ENCODE measurements around the gene ESRRB.
"Not testable (repeated sequence)": the region's sequence is repeated elsewhere in the genome, so short reads cannot be mapped to it uniquely, and the experiment has no call there.

ESRRB gene

DNA sequence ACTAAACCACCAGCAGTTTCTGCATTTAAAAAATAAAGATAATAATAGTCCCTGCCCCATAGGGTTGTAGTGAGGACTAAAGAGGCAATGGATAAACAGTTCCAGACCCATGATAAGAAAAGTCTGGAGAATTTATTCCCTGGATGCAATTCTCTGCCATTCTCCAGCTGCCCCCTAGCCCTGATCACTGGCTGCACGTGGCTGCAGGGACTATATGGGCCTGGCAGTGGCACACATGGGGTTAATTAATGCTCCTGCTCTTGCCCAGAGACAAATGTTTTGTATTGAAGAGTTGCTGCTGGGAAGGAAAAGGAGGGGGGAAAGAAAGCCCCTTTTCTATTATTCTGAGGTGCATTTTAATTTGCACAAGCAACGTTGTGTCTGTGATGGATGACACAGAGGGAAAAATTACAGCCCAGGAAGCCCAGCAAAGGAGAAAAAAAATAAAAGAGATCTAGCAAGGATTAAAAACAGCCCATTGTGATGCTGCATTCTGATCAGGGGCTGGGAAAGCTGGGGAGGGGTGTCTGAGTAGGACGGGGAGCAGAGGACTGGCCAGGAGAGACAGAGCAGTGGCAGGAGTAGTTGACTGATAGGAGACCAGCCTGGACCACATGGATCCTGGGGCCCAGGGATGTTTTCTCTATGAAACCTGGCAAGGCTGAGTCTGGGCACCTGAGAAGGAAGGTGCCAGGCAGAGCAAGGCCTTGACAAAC lies 149.3 kb downstream of the ESRRB start:
- TF ChIP-seq, protein P1, sequence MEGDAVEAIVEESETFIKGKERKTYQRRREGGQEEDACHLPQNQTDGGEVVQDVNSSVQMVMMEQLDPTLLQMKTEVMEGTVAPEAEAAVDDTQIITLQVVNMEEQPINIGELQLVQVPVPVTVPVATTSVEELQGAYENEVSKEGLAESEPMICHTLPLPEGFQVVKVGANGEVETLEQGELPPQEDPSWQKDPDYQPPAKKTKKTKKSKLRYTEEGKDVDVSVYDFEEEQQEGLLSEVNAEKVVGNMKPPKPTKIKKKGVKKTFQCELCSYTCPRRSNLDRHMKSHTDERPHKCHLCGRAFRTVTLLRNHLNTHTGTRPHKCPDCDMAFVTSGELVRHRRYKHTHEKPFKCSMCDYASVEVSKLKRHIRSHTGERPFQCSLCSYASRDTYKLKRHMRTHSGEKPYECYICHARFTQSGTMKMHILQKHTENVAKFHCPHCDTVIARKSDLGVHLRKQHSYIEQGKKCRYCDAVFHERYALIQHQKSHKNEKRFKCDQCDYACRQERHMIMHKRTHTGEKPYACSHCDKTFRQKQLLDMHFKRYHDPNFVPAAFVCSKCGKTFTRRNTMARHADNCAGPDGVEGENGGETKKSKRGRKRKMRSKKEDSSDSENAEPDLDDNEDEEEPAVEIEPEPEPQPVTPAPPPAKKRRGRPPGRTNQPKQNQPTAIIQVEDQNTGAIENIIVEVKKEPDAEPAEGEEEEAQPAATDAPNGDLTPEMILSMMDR (IDR thresholded peaks at IDR 0.05; ENCODE audit: extremely low read depth, missing control alignments), result no peak
- DNase-seq (ENCODE audit: low spot score), result no peak

DNA sequence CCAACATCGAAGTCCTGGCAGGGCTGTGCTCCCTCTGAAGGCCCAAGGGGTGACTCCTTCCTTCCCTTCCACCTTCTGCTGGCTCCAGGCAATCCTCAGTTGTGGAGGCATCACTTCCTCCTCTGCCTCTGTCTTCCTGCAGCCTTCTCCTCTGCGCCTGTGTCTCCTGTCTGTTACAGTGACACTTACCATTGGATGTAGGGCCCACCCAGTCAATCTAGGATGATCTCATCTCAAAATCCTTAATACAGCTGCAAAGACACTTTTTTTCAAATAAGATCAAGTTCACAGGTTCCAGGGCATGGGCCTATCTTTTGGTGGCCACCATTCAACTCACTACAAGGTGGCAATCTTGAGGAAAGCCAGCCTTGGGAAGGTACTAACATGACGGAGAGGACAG lies 155.1 kb downstream of the ESRRB start:
- TF ChIP-seq, protein P1 (IDR thresholded peaks at IDR 0.05; ENCODE audit: extremely low read depth, missing control alignments), result no peak
- DNase-seq (ENCODE audit: low spot score), result no peak

DNA sequence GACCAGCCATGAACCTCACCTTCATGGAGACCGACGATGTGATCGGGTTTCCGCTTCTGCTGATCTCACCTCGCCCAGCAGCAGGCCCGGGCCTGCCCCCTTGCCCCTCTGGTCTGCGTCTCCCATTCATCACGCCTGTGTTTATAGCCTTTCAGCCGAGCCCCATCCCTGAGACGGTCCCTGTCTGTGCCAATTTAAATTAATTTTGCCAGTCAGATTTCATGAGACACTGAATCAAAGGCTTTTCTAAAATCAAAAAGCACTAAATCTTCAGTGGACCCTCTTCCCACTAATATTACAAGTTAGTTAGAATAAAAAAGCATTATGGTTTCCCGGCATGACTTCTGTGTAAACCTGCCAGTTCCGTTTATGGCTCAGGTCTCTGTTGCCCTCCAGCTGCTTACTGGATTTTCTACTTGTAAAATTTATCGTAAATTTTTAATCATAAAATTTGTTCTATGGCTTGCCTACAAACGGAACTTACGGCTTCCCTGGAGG lies 155.9 kb downstream of the ESRRB start:
- DNase-seq (ENCODE audit: low spot score), result no peak
- TF ChIP-seq, protein P1 (IDR thresholded peaks at IDR 0.05; ENCODE audit: extremely low read depth, missing control alignments), result no peak

GRCh38 chr14:76536636-76537035 lies 160.7 kb downstream of the ESRRB start:
- DNase-seq (ENCODE audit: low spot score), result not testable (repeated sequence)

DNA sequence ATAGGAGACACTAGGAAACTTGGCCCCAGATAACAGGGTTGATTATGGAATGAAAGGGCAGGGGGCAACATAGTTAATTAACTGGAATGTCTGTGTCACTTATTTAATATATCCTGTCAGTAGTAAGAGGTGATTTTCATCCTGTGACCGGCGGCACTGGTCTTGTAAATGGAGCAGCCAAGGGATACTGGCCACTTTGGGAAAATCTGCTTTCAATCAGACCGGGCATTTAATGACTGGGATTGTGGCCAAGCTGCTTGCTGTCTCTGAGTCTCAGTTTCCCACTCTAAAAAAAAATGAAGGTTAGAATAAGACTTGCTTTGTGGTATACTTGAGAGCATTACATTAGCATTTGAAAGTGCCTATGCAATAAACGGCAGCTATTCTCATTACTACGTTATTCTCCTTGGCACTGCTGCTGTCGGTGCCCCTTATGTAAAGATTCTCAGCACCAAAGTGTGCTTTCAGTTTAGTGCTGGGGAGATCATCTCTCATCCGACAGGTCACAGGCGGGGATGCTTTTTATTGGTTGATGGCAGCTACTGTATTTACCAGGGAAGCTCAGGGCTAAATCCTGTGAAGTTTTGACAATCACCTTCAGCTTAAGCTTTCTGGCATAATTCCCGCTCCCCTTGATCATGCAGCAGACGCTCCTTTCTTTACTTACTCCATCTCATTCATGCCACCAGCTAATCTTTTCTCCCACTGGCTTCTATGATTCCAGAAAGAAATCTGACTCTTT lies 162.1 kb downstream of the ESRRB start:
- TF ChIP-seq, protein P1 (IDR thresholded peaks at IDR 0.05; ENCODE audit: extremely low read depth, missing control alignments), result no peak
- no peak for DNase-seq (ENCODE audit: low spot score)

- TF ChIP-seq, protein P1 (IDR thresholded peaks at IDR 0.05; ENCODE audit: extremely low read depth, missing control alignments), result no peak
- no peak for DNase-seq (ENCODE audit: low spot score)
Observed at GRCh38 chr14:76538648-76539008, 162.7 kb downstream of the ESRRB start.

- DNase-seq (ENCODE audit: low spot score), result no peak
- TF ChIP-seq, protein P1 (IDR thresholded peaks at IDR 0.05; ENCODE audit: extremely low read depth, missing control alignments), result no peak
Observed at GRCh38 chr14:76539130-76539529, 163.2 kb downstream of the ESRRB start.

Data from GM20000 (cell line).